ENCODE results near the gene RAB3GAP2.
"Not testable (repeated sequence)": the region's sequence is repeated elsewhere in the genome, so short reads cannot be mapped to it uniquely, and the experiment has no call there.

Gene RAB3GAP2

GRCh38 chr1:220189750-220190347, 82.4 kb downstream of the RAB3GAP2 start:
- no peak for DNase-seq (ENCODE audit: low read depth)

- DNase-seq (ENCODE audit: low read depth) = no peak
Observed at GRCh38 chr1:220188538-220188937, 83.7 kb downstream of the RAB3GAP2 start.

- DNase-seq (ENCODE audit: low read depth) = no peak
Observed at GRCh38 chr1:220186752-220187151, 85.5 kb downstream of the RAB3GAP2 start.

- no peak for DNase-seq (ENCODE audit: low read depth)
Observed at GRCh38 chr1:220184506-220184905, 87.7 kb downstream of the RAB3GAP2 start.

- no peak for DNase-seq (ENCODE audit: low read depth)
Observed at GRCh38 chr1:220182656-220183055, 89.6 kb downstream of the RAB3GAP2 start.

- DNase-seq (ENCODE audit: low read depth) = no peak
Observed at GRCh38 chr1:220182111-220182510, 90.1 kb downstream of the RAB3GAP2 start.

- no peak for DNase-seq (ENCODE audit: low read depth)
Observed at GRCh38 chr1:220176540-220176939, 95.7 kb downstream of the RAB3GAP2 start.

GRCh38 chr1:220170836-220171526, 101.3 kb downstream of the RAB3GAP2 start:
- DNase-seq (ENCODE audit: low read depth) = no peak

- not testable (repeated sequence) for DNase-seq (ENCODE audit: low read depth)
Observed at GRCh38 chr1:220169887-220170286, 102.4 kb downstream of the RAB3GAP2 start.

- no peak for DNase-seq (ENCODE audit: low read depth)
Observed at GRCh38 chr1:220166853-220167252, 105.4 kb downstream of the RAB3GAP2 start.

GRCh38 chr1:220164517-220164916, 107.7 kb downstream of the RAB3GAP2 start:
- no peak for DNase-seq (ENCODE audit: low read depth)

- DNase-seq (ENCODE audit: low read depth) = no peak
Observed at GRCh38 chr1:220164116-220164515, 108.1 kb downstream of the RAB3GAP2 start.

GRCh38 chr1:220160027-220160426, 112.2 kb downstream of the RAB3GAP2 start:
- DNase-seq (ENCODE audit: low read depth) = no peak

- no peak for DNase-seq (ENCODE audit: low read depth)
Observed at GRCh38 chr1:220159041-220159440, 113.2 kb downstream of the RAB3GAP2 start.

GRCh38 chr1:220158530-220158929, 113.7 kb downstream of the RAB3GAP2 start:
- DNase-seq (ENCODE audit: low read depth) = not testable (repeated sequence)

- no peak for DNase-seq (ENCODE audit: low read depth)
Observed at GRCh38 chr1:220157738-220158137, 114.5 kb downstream of the RAB3GAP2 start.

GRCh38 chr1:220156620-220157146, 115.6 kb downstream of the RAB3GAP2 start:
- no peak for DNase-seq (ENCODE audit: low read depth)

GRCh38 chr1:220153147-220153546, 119.1 kb downstream of the RAB3GAP2 start:
- DNase-seq (ENCODE audit: low read depth) = no peak

- DNase-seq (ENCODE audit: low read depth) = no peak
Observed at GRCh38 chr1:220151454-220151853, 120.8 kb downstream of the RAB3GAP2 start.

- DNase-seq (ENCODE audit: low read depth) = no peak
Observed at GRCh38 chr1:220149742-220150141, 122.5 kb downstream of the RAB3GAP2 start.

- no peak for DNase-seq (ENCODE audit: low read depth)
Observed at GRCh38 chr1:220144051-220144450, 128.2 kb downstream of the RAB3GAP2 start.

- DNase-seq (ENCODE audit: low read depth) = no peak
Observed at GRCh38 chr1:220139966-220140365, 132.3 kb downstream of the RAB3GAP2 start.

GRCh38 chr1:220137019-220137786, 135.1 kb downstream of the RAB3GAP2 start:
- DNase-seq (ENCODE audit: low read depth) = no peak
